Colonic mucosa (tissue), 4 donors: ENCODE measurements around the gene CCNJL. TPM values are rescaled to one million over a fixed set of nuclear protein-coding genes. Genes with fewer than 3 reads are reported as not detected.
"Not testable (repeated sequence)": the region's sequence is repeated elsewhere in the genome, so short reads cannot be mapped to it uniquely, and the experiment has no call there.

Experiments
- DNase-seq: peaks from one replicate; pipeline ENCODE4 v3.0.0-alpha.2; 2020
- H3K27ac ChIP-seq: fragments of 200-600 bp; one replicate; pipeline ENCODE4 v1.8.0; 2021
- H3K27me3 ChIP-seq: fragments of 200-600 bp; one replicate; pipeline ENCODE4 v1.8.0; 2021
- H3K36me3 ChIP-seq: fragments of 200-600 bp; one replicate; pipeline ENCODE4 v1.8.0; 2021
- H3K4me1 ChIP-seq: fragments of 200-600 bp; one replicate; pipeline ENCODE4 v1.8.0; 2021; ENCODE audit warnings: mild to moderate bottlenecking
- H3K4me3 ChIP-seq: fragments of 200-600 bp; one replicate; pipeline ENCODE4 v1.8.0; 2021
- H3K9ac ChIP-seq, 2 donors: one replicate each; pipeline ENCODE4 v1.7.0; 2013; ENCODE audit warnings: control low read depth in 2 of 2, low read depth in 2 of 2, low read length in 2 of 2
- H3K9me3 ChIP-seq: fragments of 200-600 bp; one replicate; pipeline ENCODE4 v1.8.0; 2021
- CTCF ChIP-seq: fragments of 200-600 bp; IDR thresholded peaks from one replicate; pipeline ENCODE4 v1.8.0; 2022; ENCODE audit warnings: antibody characterized with exemption, mild to moderate bottlenecking
- intact Hi-C: fragments of 100-400 bp; cut with DNase I; formaldehyde crosslinking; loops from one replicate; pipeline ENCODE4 v1.14.1; 2022
- total RNA-seq, 2 donors: library from RNA; stranded (reverse); fragmentation: NEBNext Ultra II Directional in 1 of 2; extraction: Animal tissue kit (Norgen Biotek cat#: 25700) in 1 of 2; gene quantifications; one replicate each; pipeline ENCODE4 v1.2.1, GENCODE V29; 2021
- donor health status: healthy.
- donor health status: DM: no; HTN: no; CAD: no.
- donor health status: DM: no; HTN: no; CAD: no.

CCNJL gene
- total RNA-seq, 2 donors from 2014 or later: 14.6 to 21.6 TPM

- no peak overlapping the region for H3K4me3 ChIP-seq
- peaks cover 5% of the 10 kb centered on the region for H3K4me1 ChIP-seq
- no peaks in the 10 kb centered on the region for H3K27me3 ChIP-seq
- TF ChIP-seq CTCF: no peak
- intact Hi-C loops: loop anchor here (5.0 kb wide), 1 partner anchor 91 kb away; no protein-coding TSS in a partner anchor
- no peak for DNase-seq
- H3K9me3 ChIP-seq: no peaks in the 10 kb centered on the region
- no peaks in the 10 kb centered on the region for H3K36me3 ChIP-seq
- H3K9ac ChIP-seq: no peak overlapping the region
- peak overlapping the region; percentile 20 for H3K27ac ChIP-seq
These were observed 61.5 kb downstream of the CCNJL start for GRCh38 chr5:160250826-160251225.

- H3K9ac ChIP-seq: no peak overlapping the region
- H3K27ac ChIP-seq: no peak overlapping the region
- no peaks in the 10 kb centered on the region for H3K9me3 ChIP-seq
- H3K36me3 ChIP-seq: no peaks in the 10 kb centered on the region
- TF ChIP-seq CTCF: no peak
- intact Hi-C loops: loop anchor here (5.0 kb wide), 1 partner anchor 92 kb away; no protein-coding TSS in a partner anchor
- H3K4me1 ChIP-seq: peaks cover 5% of the 10 kb centered on the region
- no peaks in the 10 kb centered on the region for H3K27me3 ChIP-seq
- H3K4me3 ChIP-seq: no peak overlapping the region
- DNase-seq: no peak
These were observed 62.1 kb downstream of the CCNJL start for GRCh38 chr5:160250226-160250625.

GRCh38 chr5:160249570-160249969, 62.8 kb downstream of the CCNJL start:
- H3K4me3 ChIP-seq, H3K9me3 ChIP-seq: not testable (repeated sequence)

GRCh38 chr5:160245506-160246086, 66.8 kb downstream of the CCNJL start:
- Histone ChIP-seq H3K9ac (no peak overlapping the region), H3K4me1 (peaks cover 5% of the 10 kb centered on the region), H3K36me3 (no peaks in the 10 kb centered on the region), H3K9me3 (no peaks in the 10 kb centered on the region), H3K4me3 (no peak overlapping the region), H3K27ac (no peak overlapping the region), H3K27me3 (no peaks in the 10 kb centered on the region)
- intact Hi-C loops: no loop called here
- no peak for TF ChIP-seq CTCF
- no peak for DNase-seq

More at GRCh38 chr5:160249570-160249969, 62.8 kb downstream of the CCNJL start:
- H3K4me1 ChIP-seq, H3K36me3 ChIP-seq, DNase-seq, intact Hi-C loops, H3K9ac ChIP-seq, H3K27me3 ChIP-seq, H3K27ac ChIP-seq: not testable (repeated sequence)

- no peaks in the 10 kb centered on the region for H3K9me3 ChIP-seq
These were observed 70.2 kb downstream of the CCNJL start for GRCh38 chr5:160242145-160242544.

More at GRCh38 chr5:160242145-160242544, 70.2 kb downstream of the CCNJL start:
- Histone ChIP-seq H3K36me3 (no peaks in the 10 kb centered on the region), H3K9ac (no peak overlapping the region), H3K4me3 (no peak overlapping the region), H3K27ac (no peak overlapping the region), H3K4me1 (no peaks in the 10 kb centered on the region), H3K27me3 (no peaks in the 10 kb centered on the region)
- intact Hi-C loops: no loop called here
- TF ChIP-seq CTCF: no peak
- DNase-seq: no peak
